ENCODE measurements around the gene ATRIP. TPM values are rescaled to one million over a fixed set of nuclear protein-coding genes. Genes with fewer than 3 reads are reported as not detected.
A peak's percentile ranks its signal among the peaks of the same experiment; 100 is the strongest.

Gene ATRIP
- total and polyA plus RNA-seq, 9 donors: 3.9 to 11.4 (median 6.4) TPM

DNA sequence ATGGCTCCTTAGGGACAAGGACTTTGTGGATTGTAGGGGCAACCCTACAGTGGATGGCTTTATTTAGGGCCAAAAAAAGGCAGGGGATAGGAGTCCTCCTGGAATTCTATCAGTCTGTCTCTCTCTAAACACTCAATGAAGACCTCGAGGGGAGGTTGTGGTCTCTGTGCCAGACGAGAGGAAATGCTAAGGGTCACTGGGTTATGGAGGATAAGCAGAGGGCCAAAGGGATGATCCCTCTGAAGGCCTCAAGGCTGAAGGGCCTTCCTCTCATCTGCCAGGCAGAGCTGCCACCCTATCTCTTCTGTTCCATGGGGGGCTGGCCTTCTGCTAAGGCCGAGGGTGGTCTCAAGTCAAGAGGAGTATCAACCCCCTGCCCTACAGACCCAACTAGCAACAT, 43.6 kb upstream of the ATRIP start:
- Histone ChIP-seq H3K27ac (peak overlapping the region; percentile 49 to 62), H3K4me1 (ENCODE audit: insufficient read depth) (peaks cover 2% of the 10 kb centered on the region), H3K9me3 (no peaks in the 10 kb centered on the region), H3K36me3 (no peaks in the 10 kb centered on the region), H3K4me3 (no peak overlapping the region), H3K27me3 (no peaks in the 10 kb centered on the region)
- 29 to 48% (median 44%) methylated on average over 3 of the region's 3 CpGs for WGBS, 3 donors
- peak in 2 of 5 donors; percentile 14 to 19 for DNase-seq
- intact Hi-C loops (cut with DNase I): loop anchor here in 3 of 4 donors (2.0 to 5.0 kb wide), 3 partner anchors 32 to 149 kb away; no protein-coding TSS in a partner anchor
- no peak for TF ChIP-seq EP300 (IDR thresholded peaks at IDR 0.05)
- TF ChIP-seq, protein P1, sequence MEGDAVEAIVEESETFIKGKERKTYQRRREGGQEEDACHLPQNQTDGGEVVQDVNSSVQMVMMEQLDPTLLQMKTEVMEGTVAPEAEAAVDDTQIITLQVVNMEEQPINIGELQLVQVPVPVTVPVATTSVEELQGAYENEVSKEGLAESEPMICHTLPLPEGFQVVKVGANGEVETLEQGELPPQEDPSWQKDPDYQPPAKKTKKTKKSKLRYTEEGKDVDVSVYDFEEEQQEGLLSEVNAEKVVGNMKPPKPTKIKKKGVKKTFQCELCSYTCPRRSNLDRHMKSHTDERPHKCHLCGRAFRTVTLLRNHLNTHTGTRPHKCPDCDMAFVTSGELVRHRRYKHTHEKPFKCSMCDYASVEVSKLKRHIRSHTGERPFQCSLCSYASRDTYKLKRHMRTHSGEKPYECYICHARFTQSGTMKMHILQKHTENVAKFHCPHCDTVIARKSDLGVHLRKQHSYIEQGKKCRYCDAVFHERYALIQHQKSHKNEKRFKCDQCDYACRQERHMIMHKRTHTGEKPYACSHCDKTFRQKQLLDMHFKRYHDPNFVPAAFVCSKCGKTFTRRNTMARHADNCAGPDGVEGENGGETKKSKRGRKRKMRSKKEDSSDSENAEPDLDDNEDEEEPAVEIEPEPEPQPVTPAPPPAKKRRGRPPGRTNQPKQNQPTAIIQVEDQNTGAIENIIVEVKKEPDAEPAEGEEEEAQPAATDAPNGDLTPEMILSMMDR (IDR thresholded peaks at IDR 0.05): no peak
- no peak for TF ChIP-seq POLR2A (IDR thresholded peaks at IDR 0.05)

DNA sequence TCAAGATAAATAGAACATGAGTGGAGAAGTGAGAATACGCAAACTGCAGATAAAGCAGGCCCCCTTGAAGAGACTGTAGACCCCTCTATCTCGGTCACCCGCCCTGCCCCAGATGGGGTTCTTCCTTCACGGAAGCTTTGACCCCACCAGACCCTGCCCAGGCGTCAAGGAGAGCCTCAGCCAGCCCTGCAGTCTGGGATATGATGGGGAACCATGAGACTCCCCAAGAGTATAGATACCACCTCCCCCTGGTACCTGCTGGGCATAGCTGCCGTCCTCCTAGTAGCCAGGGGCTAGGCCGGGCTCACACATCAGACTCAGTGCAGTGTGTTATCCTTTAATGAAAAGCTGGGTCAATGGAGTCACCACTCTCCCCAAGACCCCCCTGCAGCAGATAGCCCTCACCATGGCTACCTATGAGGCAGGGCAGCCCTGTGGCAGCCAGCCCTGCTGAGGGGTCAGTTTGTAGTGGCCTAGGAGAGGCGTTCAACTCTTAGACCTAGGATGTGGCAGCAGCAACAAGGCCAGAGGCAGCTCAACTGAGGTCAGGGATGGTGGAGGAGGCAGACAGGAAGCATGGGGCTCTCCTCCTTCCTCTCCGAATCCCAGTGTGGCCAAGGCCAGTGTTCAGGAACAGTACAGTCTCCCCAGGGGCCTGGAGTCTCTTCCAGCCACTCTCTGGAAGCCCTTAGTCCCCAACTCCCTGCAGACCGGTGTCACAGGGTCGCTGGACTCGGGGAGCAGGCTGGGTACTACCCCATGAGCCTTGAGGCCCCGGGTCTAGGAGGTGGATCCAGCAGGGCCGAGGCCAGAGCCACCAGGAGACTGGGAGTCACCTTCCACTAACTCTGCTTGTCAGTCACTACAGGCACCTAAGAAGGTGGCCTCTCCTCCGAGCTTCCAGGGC, 42.8 kb upstream of the ATRIP start:
- TF ChIP-seq EP300 (IDR thresholded peaks at IDR 0.05) (no peak), POLR2A (IDR thresholded peaks at IDR 0.05) (no peak)
- TF ChIP-seq, protein P1 (IDR thresholded peaks at IDR 0.05): no peak
- DNase-seq: peak in 4 of 5 donors; percentile 13 to 36 (median 20)
- Histone ChIP-seq H3K9me3 (no peaks in the 10 kb centered on the region), H3K4me1 (ENCODE audit: insufficient read depth) (peaks cover 2% of the 10 kb centered on the region), H3K4me3 (no peak overlapping the region), H3K27ac (peak overlapping the region in 1 of 2 donors; percentile 49), H3K27me3 (no peaks in the 10 kb centered on the region), H3K36me3 (no peaks in the 10 kb centered on the region)
- intact Hi-C loops (cut with DNase I): loop anchor here in 3 of 4 donors (2.0 to 5.0 kb wide), 3 partner anchors 31 to 149 kb away; no protein-coding TSS in a partner anchor
- 84 to 85% (median 84%) methylated on average over 15 of the region's 15 CpGs for WGBS, 3 donors

DNA sequence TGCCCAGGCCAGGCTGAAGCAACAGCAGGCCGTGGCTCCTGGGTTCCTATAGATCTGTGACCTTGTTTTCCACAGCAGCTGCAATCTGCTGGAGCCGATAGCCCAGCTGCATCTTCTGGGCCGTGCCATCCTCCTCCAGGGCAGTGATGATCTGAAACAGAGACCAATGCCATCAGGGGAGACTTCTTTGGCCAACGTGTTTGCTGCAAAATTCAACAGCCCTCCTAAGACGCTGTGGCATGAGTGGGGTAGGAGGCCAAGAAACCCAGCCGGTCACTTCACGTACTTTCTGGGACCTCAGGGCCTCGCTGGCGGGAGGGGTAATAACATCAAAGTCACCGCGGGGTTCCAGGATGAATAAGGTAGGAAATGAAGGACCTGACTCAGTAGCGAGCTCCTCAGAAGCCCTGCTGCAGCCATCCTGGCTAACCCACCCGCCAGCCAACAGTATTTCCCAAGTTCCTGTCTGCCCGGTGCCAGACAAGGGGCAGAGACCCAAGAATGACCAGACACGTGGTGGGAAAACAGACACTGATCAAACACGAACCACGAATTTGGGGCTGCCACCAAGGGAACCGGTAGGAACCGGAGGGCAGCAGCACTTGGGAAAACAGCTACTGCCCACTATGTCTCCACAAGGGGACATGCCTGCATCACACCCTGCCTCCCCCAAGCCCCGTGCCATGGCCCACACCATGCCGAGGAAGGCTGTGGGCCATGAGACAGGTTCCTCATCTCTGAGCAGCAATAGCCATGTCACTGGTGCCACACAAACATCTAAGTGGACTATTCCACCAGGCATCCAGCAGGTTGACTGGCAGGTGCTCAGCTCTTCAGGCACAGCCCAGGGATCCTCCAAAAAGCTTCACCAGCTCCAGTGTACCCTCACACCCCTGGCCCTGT, 41.8 kb upstream of the ATRIP start:
- peak in 2 of 5 donors; percentile 20 to 31 for DNase-seq
- H3K9me3 ChIP-seq: no peaks in the 10 kb centered on the region
- no peak overlapping the region for H3K4me3 ChIP-seq
- 77 to 85% (median 80%) methylated on average over 21 of the region's 21 CpGs for WGBS, 3 donors
- no peak overlapping the region for H3K27ac ChIP-seq
- TF ChIP-seq EP300 (IDR thresholded peaks at IDR 0.05) (no peak), POLR2A (IDR thresholded peaks at IDR 0.05) (no peak)
- H3K27me3 ChIP-seq: no peaks in the 10 kb centered on the region
- H3K36me3 ChIP-seq: no peaks in the 10 kb centered on the region
- intact Hi-C loops (cut with DNase I): loop anchor here in 2 of 4 donors (5.0 kb wide), 2 partner anchors 33 to 148 kb away; no protein-coding TSS in a partner anchor
- peaks cover 2% of the 10 kb centered on the region for H3K4me1 ChIP-seq (ENCODE audit: insufficient read depth)

GRCh38 chr3:48405343-48405881, 41.1 kb upstream of the ATRIP start:
- no peak for TF ChIP-seq POLR2A (IDR thresholded peaks at IDR 0.05)
- H3K4me3 ChIP-seq: no peak overlapping the region
- H3K27me3 ChIP-seq: no peaks in the 10 kb centered on the region
- DNase-seq: peak; percentile 11 to 34 (median 20)
- H3K9me3 ChIP-seq: no peaks in the 10 kb centered on the region
- no peaks in the 10 kb centered on the region for H3K36me3 ChIP-seq
- WGBS, 3 donors: 80 to 88% (median 81%) methylated on average over 13 of the region's 13 CpGs
- intact Hi-C loops (cut with DNase I): no loop called here
- H3K4me1 ChIP-seq (ENCODE audit: insufficient read depth): peaks cover 2% of the 10 kb centered on the region
- no peak overlapping the region for H3K27ac ChIP-seq

DNA sequence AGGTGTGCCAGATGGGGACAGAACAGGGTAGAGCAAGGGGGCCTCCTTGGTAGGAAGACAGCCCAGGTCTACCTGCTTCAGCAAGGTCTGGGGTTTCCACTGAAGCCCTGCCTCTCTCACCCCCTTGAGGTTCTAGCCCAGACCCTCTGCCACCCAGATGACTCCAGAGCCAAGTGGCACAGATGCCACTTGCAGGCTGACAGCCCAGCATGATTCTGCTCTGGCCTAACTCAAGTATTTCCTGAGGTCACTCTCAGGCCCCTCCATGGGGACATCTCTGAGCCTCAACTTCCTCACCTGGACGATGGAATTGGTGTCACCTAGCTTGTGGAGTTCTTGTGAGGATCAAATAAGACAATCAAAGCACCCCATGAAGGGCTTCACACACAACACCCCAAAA, 40.6 kb upstream of the ATRIP start:
- Histone ChIP-seq H3K4me1 (ENCODE audit: insufficient read depth) (peaks cover 2% of the 10 kb centered on the region), H3K4me3 (no peak overlapping the region), H3K36me3 (no peaks in the 10 kb centered on the region), H3K27me3 (no peaks in the 10 kb centered on the region), H3K9me3 (no peaks in the 10 kb centered on the region), H3K27ac (no peak overlapping the region)
- intact Hi-C loops (cut with DNase I): no loop called here
- 76 to 86% (median 79%) methylated on average over 1 of the region's 1 CpG for WGBS, 3 donors
- DNase-seq: no peak
- TF ChIP-seq, protein P1 (IDR thresholded peaks at IDR 0.05): no peak
- TF ChIP-seq POLR2A (IDR thresholded peaks at IDR 0.05) (no peak), EP300 (IDR thresholded peaks at IDR 0.05) (no peak)
